Occipital lobe (tissue), 2 donors: Measurements from ENCODE around the gene CLTA. TPM values are rescaled to one million over a fixed set of nuclear protein-coding genes. Genes with fewer than 3 reads are reported as not detected.
A peak's percentile ranks its signal among the peaks of the same experiment; 100 is the strongest.

Experiments used
- DNase-seq: peaks from one replicate; lab custom pipeline; 2025; lab: John Stamatoyannopoulos, UW
- total RNA-seq: library from RNA; depleted of rRNA; stranded (reverse); fragments of >200 nt; gene quantifications from one replicate; pipeline ENCODE4 v1.2.3, GENCODE V29; 2014

The CLTA gene
- total RNA-seq = 116 TPM

- peak; percentile 98 for DNase-seq
These were observed at the start of gene CLTA for GRCh38 chr9:36190388-36191289. Gene CLTA, plus strand, starts transcription at chr9:36190921. Its CDS starts 136 bp downstream, at chr9:36191057.

DNA sequence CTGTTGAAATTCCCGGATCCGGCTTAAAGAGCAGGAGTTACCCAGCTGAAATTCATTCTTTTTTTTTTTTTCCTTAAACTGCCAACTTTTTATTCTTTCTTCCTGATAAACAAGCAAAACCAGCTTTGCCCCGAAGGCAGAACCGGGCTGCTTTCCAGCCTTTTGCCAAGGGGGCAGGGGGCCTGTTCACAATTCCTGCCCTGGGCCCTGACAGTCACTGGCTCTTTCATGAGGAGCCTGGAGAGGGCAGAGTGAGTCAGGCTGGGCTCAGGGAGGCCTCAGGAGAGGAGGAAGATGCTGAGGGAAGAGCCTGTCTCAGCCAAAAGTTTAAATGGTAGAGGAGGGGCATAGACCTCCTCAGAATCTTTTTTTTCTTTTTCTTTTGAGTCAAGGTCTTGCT is 49.4 kb upstream of the CLTA start:
- DNase-seq = no peak

DNA sequence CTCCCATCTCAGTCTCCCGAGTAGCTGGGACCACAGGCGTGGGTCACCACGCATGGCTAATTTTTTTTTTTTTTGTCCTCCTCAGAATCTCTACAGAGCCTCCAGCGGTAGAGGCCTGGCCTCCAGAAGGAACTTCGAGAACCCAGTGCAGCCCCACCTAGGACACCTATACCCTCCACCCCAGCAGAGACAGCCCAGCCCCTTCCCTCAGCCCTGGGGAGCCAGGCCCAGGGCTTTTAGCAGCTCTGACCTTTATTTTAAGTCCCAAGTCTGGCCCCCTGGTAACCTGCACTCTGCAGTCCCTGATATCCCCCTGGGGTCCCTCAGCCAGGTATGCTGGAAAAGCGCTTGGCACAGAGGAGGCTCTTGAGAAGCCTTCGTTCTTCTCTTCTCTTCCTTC is 49.0 kb upstream of the CLTA start:
- DNase-seq = no peak

GRCh38 chr9:36142510-36143244 is 48.0 kb upstream of the CLTA start:
- DNase-seq = no peak

DNA sequence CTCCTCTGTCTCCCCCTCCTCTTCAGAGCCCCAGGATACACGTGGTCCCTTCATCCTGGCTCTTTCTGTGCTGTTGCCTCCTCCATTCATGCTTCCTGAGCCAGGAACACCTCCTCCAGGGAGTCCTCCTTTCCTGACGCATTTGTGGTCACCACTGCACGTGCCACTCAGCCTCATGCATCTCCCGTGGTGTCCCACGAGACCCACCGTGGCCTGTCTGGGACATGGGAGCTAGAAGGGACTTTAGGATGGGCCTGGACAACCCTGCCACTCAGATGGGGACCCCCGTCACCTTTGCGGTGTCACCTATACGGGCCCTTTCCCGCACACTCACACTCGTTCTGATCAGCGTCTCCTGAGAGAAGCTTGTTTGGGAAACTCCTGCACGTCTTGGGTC is 47.5 kb upstream of the CLTA start:
- DNase-seq = no peak

- DNase-seq = no peak
These were observed 46.1 kb upstream of the CLTA start for GRCh38 chr9:36144309-36145232.

- no peak for DNase-seq
These were observed 44.8 kb upstream of the CLTA start for GRCh38 chr9:36145970-36146369.

DNA sequence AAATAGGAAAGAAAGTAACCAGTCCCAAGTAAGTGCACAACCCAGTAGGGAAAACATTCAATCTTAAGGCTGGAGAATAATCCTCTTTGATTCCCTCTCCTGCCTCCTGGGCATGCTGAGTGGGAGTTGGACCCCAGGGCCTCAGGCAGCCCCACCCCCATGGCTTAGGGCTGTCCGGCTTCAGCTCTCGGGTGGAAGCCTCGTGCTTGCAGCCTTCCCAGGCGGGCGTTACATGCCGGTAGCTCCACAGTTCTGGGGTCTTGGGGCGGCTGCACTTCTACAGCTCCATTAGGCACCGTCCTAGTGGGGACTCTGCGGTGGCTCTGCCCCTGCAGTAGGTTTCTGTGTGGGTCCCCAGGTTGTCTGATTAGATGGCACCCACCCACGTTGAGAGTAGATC is 44.1 kb upstream of the CLTA start:
- DNase-seq = no peak

DNA sequence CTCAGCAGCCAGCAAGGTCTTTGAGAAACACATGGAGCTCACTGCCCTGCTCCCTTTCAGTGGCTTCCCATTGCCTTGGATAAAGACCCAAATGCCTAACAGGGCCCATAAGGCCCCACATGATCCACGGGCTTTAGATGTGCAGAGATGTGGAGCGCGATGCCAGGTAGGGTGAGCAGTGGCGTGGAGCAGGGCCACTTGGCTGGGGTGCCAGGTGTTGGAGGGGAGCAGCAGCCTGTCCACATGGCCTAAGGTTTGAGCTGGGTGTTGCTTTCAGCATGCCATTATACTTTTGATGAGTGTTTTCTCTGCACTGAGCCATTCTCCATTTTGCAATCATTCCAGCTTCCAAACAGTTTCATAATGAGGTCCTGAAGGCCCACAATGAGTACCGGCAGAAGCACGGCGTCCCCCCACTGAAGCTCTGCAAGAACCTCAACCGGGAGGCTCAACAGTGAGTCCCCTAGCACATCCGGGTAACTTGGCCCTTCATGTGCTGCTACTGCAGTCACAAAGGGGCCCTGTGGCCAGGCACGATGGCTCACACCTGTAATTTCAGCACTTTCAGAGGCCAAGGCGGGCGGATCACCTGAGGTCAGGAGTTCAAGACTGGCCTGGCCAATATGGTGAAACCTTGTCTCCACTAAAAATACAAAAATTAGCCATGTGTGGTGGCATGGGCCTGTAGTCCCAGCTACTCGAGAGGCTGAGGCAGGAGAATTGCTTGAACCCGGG is 43.1 kb upstream of the CLTA start:
- DNase-seq = no peak

DNA sequence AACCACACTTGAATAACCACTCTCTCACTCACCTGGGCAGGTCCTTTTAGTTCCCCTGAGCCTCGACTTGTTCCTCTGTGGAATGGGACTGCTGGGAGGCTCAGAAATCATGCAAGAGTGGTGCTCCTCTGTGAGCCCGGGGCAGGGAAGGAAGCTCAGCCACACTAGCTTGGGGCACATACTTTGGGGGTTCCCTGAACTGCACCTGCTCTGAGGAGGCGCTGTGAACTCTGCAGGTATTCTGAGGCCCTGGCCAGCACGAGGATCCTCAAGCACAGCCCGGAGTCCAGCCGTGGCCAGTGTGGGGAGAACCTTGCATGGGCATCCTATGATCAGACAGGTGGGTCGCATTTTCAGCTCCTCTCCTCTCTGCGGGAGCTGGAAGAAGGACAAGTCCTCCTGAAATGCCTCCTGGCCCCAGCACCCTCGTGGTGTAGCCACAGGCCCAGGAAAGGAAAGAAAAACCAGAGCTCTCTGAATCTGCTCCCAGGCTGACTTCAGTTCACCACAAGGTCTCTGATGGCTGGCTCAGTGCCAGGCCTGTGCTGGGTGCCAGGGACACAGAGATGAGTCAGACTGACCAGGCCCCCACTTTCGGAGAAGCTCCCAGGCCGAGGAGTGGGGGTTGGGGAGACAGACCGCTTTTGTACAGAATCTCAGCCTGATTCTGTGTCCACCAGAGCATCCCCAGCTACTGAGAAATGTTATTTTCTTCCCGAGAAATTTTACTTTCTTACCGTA is 42.2 kb upstream of the CLTA start:
- DNase-seq = peak; percentile 90

DNA sequence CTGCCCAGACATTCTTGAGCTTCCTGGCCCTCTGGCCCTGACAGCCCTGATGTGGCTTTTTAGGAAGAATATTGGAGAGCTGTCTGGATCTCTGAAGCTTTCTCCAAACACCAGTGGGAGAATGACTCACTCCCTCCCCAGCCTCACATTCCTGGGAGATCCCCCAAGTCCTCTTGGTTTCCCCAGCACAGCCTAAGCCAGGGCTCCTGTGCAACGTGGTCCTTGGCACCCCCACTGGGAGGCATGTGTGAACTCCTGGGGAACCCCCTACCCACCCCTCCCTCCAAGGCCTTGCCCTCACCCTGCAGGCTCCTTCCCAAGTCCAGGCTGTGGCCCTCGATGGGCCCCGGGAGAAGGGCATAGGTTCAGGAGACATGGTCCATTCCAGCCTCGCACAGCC is 41.5 kb upstream of the CLTA start:
- no peak for DNase-seq

GRCh38 chr9:36150574-36151315 is 40.0 kb upstream of the CLTA start:
- no peak for DNase-seq

- DNase-seq = no peak
These were observed 39.2 kb upstream of the CLTA start for GRCh38 chr9:36151316-36152210.

DNA sequence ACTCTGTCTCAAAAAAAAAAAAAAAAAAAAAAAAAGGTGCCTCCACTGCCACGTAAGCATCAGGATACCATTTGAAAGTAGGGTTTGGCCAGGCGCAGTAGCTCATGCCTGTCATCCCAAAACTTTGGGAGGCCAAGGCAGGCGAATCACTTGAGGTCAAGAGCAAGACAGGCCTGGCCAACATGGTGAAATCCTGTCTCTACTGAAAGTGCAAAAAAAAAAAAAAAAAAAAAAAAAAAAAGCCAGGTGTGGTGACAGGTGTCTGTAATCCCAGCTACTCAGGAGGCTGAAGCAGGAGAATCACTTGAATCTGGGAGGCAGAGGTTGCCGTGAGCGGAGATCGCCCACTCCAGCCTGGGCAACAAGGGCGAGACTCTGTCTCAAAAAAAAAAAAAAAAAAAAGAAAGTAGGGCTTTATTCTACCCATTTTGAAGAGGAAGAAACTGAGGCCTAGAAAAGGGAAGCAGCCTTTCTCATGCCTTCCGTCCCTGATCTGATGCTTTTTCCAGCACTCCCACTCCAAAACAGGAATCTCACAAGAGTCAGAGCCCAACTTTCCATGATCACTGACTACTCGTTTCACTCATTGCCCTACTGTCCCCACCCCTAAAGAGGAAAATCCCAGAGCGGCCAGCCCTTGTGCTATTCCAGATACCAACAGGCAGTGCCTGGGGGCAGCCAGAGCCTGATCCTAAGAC is 37.8 kb upstream of the CLTA start:
- no peak for DNase-seq

- DNase-seq = no peak
These were observed 37.0 kb upstream of the CLTA start for GRCh38 chr9:36153746-36154145.

DNA sequence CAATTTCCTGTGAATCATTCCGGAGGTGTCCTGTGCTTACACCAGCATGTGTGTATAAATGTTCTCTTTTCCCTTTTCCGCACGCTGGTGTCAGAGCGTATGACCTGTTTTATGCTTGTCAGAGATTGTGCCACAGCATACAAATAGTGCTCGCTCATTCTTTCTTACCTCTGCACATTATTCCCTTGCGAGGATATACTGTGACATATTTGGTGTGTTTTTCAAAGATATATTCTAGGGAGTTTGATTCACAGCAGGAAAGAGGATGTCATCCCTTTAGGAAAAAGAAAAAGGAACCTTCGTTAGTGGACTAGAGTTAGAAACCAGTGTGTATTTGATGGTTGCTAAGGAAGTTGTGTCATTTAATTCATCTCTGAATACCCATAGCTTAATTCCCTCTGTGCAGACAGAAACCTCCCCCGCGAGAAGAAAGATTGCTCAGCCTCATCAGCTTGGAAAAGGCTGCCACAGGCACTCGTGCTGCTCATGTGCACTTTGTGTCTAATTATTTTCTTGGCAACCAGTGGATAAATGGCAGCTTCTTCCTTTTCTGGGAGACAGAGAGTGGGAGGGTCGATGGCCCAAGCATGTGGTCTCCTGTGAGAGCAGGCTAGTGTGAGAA is 36.3 kb upstream of the CLTA start:
- DNase-seq = peak; percentile 58

DNA sequence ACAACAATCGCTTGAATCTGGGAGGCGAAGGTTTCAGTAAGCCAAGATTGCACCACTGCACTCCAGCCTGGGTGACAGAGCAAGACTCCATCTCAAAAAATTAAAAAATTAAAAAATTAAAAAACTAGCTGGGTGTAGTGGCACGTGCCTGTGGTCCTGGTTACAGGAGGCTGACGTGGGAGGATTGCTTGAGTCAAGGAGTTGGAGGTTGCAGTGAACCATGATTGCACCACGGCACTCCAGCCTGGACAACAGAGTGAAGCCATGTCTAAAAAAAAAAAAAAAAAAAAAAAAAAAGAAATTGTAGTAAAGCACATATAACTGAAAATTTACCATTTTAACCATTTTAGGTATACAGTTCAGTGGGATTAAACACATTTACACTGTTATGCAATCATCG is 34.6 kb upstream of the CLTA start:
- DNase-seq = no peak
